HG02623 (cell line): ENCODE results near the gene SPARC.
"Not testable (repeated sequence)": the region's sequence is repeated elsewhere in the genome, so short reads cannot be mapped to it uniquely, and the experiment has no call there.

Experiments
- ATAC-seq: cut with Tn5 transposase; IDR thresholded peaks from one replicate; pipeline ENCODE4 v1.9.1; 2021; ENCODE audit warnings: moderate library complexity; ENCODE audit not compliant: unreplicated experiment

Gene SPARC

GRCh38 chr5:151703227-151703626, 16.5 kb upstream of the SPARC start:
- ATAC-seq: peak; percentile 86

- ATAC-seq: peak; percentile 40
These were observed 14.1 kb upstream of the SPARC start for GRCh38 chr5:151700820-151701219.

- ATAC-seq: no peak
These were observed 13.6 kb upstream of the SPARC start for GRCh38 chr5:151700296-151700695.

DNA sequence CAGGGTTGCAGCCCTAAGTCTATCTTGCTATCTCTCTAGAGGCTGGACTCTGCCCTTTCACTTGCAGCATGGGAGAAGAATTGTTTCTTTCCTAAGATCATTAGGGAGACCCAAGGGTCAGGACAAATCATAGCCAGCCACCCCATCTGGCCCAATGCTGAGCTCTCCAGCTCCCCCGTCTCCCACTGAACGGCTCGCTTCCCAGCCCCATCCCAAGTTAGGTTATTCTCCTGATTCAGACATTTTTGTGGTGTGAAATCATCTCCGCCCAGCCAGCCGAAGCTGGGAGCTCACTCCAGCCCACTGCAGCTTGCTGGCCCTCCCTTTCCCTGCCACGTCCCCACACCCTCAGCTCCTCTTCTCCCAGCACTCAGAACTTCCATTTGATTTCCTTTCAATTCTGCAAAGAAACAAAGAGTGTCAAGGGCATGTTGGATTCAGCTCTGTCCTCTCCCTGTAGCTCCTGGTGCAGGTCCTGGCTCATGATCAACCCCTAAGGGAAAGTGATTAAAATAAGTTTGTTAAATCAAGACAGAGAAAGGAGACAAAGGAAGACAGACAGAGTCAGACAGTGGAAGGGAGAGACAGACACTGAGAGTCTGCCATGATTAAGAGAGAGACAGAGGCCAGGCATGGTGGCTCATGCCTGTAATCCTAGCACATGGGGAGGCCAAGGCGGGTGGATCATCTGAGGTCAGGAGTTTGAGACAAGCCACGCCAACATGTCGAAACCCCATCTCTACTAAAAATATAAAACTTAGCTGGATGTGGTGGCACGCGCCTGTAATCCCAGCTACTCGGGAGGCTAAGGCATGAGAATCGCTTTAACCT, 12.6 kb upstream of the SPARC start:
- ATAC-seq: no peak

- ATAC-seq: not testable (repeated sequence)
These were observed 11.4 kb upstream of the SPARC start for GRCh38 chr5:151698081-151698480.

- no peak for ATAC-seq
These were observed 10.7 kb upstream of the SPARC start for GRCh38 chr5:151697452-151697851.

DNA sequence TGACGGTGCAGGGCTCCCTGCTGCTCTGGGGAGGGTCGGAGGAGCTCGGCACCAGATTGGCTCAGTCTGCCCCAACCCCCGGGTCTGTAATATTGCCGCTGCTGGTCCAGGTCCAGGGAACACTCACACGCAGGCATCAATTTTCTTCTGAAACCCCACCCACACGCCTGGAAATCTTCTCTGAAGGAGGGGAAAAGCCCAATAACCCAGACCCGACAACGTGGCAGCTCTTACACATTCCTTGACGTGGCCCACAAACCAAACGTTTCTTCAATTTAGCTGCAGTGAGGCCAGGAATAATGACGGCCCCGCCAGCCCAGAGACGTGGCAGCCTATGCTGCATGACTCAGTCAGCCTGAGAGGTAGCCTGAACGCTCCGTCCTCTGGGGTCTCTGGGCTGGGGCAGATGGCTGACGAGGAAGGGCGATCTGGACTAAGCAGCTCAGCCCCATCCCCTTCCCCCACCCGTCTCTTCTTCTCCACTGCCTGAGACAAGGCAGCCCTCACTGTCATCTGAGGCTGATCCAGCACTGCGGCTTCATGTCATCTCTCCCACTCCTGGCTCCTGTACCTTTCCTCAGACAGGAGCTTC, 9.9 kb upstream of the SPARC start:
- ATAC-seq: no peak

DNA sequence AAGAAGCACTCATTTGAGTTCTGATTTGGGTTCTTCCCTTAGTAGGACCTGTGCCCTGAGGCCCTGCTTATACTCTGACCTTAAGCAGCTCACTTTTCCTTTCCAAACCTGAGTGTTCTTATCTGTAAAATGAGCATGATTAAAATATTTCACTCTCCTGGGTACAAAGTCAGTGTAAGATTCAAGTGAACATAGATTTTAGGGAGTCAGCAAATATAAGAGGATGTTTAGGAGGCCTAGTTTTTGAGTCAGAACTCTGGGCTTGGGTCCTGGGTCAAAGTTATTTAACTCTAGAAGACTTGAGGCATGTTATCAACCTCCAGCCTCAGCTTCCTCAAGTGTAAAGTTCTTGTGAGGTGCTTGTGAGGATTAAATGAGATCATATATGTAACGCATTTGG, 8.7 kb upstream of the SPARC start:
- ATAC-seq: no peak

GRCh38 chr5:151694035-151694485, 7.3 kb upstream of the SPARC start:
- ATAC-seq: no peak

GRCh38 chr5:151692312-151692711, 5.6 kb upstream of the SPARC start:
- ATAC-seq: no peak

DNA sequence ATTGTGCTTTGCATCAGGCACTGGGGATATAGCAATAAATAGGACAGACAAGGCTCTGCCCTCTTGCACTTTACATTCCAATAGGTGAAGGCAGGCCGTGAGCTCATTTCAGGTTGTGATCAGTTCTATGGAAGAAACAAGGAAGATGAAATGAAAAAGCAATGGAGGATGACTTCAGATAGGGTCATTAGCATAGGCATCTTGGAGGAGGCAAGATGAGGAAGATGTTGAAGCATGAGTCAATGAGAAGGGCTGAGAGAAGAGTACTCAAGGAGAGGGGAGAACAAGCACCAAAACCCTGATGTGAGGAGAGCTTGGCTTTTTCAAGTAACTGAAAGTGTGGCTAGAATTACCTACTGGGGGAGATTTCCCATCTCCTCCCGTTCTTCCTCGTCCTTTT, 5.0 kb upstream of the SPARC start:
- no peak for ATAC-seq

DNA sequence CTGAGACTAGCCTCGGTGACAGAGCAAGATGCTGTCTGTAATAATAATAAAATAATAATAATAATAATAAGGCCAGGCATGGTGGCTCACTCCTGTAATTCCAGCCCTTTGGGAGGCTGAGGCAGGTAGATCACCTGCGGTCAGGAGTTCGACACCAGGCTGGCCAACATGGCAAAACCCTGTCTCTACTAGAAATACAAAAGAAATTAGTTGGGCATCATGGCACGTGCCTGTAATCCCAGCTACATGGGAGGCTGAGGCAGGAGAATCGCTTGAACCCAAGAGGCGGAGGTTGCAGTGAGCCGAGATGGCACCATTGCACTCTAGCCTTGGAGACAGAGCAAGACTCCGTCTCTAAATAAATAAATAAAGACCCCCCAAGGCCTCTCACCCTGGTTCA, 2.9 kb upstream of the SPARC start:
- not testable (repeated sequence) for ATAC-seq

DNA sequence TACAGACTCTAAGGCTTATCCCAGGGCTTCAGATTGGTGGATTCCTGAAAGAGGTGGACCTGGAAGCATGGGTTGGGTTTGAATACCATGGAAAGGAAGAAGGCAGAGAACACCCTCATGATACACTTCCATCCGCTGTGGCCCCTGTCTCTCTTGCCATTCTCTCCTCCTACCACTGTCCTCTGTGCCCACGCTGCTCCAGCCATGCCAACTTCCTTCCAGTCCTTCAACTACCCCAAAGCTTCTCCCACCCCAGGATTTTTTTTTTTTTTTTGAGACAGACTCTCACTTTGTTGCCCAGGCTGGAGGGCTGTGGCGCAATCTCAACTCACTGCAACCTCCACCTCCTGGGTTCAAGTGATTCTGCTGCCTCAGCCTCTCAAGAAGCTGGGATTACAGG, 1.7 kb upstream of the SPARC start:
- no peak for ATAC-seq

- no peak for ATAC-seq
These were observed 704 bp downstream of the SPARC start for GRCh38 chr5:151685749-151686673.

DNA sequence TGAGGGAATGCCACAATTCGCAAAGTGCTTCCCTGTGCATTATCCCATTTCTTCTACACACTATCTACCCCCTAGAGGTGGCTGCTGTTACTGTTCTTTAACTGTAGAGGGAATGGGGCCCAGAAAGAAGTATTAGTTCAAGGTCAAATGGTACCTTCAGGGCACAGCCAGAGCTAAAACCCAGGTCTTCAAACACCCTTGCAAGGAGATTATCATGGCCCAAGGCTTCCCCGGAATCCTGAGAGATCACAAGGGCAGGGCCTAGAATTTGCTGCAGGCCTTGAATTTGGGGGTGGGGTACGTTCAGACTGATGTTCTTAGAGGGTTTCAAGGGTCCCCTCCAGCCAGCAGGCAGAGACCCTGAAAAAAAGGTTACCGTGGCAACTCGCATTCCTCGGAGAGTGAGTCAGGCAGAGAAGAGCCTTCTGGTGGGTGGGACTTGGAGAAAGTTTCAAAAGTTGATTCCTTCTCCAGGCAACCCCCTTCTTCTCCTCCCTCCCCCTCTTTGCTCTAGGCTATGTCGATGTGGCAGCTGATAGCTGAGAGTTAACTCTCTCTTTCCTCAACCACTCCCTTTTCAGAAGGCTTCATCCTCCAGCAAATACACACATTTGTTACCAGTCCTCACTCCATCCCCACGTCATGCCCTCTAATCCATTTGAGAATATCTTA, 1.9 kb downstream of the SPARC start:
- ATAC-seq: no peak

GRCh38 chr5:151683986-151684588, 2.6 kb downstream of the SPARC start:
- no peak for ATAC-seq

DNA sequence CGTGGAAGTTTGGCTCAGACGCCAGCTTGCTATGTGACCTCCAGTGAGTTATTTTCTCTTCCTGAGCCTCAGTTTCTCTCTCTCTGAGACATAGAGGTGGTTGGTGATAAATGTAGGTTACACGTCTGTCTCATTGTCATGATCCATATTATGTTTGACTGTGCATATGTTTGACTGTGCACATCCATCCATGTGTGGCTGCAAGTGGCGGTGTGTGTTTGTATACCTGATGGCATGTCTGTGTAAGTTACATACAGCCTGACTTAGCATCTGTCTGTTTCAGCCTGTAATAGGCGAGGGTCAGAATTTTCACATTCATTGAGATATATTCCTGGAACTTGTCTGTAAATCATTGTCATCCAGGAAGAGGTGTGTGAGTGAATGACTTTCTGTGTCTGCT, 3.3 kb downstream of the SPARC start:
- ATAC-seq: no peak

GRCh38 chr5:151682751-151683331, 3.9 kb downstream of the SPARC start:
- no peak for ATAC-seq

- no peak for ATAC-seq
These were observed 4.5 kb downstream of the SPARC start for GRCh38 chr5:151682240-151682639.

DNA sequence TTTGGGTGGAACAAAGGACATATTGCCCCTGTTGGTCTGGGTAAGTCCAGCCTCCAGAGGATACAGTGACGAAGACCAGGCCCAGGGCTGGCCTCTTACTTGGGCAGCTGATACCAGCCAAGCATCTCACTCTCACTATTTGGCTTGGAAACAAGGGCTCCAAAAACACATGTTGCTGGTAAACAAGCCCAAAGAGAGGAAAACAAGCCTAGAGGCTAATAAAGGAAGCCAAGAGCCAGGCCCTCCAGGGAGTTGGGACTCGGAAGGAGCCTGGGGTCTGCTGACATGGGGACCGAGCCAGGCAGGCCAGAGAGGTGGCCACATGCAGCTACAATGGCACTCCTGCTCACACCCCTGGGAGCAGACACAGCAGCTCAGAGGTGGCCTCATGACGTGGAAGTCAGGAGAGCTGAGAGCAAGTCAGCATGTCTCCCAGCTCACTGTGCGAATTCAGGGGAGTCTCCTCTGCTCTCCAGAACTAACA, 5.7 kb downstream of the SPARC start:
- ATAC-seq: no peak
